Measurements from ENCODE around the gene NKAIN4. TPM values are rescaled to one million over a fixed set of nuclear protein-coding genes. Genes with fewer than 3 reads are reported as not detected.

The NKAIN4 gene
- total and polyA plus RNA-seq, 12 donors: 0.15 to 2.8 (median 0.36) TPM; not detected in 6

DNA sequence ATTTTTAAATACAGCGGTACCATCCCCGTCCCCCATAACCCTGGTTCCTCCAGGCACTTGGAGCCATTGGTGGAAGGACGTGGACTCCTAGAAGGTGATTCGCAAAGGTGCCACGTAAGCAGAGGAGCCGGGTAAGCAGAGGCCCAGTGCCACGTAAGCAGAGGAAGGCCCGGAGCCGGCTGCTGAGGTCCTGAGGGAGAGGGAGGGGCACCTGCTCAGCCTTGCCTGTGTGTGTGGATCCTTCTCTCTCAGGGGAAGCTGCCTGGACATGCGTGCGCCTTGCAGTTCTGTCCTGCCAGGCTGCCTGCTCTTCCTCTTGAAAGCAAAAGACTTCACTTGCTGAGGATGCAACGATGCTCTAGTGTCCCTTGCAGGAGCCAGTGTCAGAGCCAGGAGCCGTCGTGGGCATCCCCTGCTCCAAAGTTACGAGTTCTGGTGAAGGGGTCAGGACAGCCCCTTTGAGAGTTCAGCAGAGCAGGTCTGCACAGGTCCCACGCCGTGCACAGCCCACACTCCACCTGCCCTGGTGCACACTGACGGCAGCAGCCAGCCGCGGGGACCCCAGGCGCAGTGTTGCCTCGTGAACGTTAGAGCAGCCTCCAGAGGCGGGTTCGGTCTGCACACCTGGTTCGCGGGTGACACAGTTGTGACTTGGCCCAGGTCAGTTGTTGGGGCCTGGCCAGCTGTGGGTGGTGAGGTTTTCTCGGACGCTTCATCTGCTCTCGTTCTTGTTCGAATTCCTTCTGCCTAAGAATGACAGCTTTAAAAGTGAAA lies 1.9 kb upstream of the NKAIN4 start:
- no peaks in the 10 kb centered on the region for H3K36me3 ChIP-seq (replicated peaks in 1 of 2)
- intact Hi-C loops (cut with DNase I): no loop called here
- H3K27ac ChIP-seq: no peak overlapping the region
- peaks cover 0 to 5% of the 10 kb centered on the region in 2 donors for H3K4me1 ChIP-seq (replicated peaks in 1 of 2)
- no peaks in the 10 kb centered on the region for H3K9me3 ChIP-seq (replicated peaks in 1 of 3)
- WGBS, 4 donors: 58 to 63% (median 60%) methylated on average over 17 to 31 of the region's 31 CpGs
- TF ChIP-seq, protein P1, sequence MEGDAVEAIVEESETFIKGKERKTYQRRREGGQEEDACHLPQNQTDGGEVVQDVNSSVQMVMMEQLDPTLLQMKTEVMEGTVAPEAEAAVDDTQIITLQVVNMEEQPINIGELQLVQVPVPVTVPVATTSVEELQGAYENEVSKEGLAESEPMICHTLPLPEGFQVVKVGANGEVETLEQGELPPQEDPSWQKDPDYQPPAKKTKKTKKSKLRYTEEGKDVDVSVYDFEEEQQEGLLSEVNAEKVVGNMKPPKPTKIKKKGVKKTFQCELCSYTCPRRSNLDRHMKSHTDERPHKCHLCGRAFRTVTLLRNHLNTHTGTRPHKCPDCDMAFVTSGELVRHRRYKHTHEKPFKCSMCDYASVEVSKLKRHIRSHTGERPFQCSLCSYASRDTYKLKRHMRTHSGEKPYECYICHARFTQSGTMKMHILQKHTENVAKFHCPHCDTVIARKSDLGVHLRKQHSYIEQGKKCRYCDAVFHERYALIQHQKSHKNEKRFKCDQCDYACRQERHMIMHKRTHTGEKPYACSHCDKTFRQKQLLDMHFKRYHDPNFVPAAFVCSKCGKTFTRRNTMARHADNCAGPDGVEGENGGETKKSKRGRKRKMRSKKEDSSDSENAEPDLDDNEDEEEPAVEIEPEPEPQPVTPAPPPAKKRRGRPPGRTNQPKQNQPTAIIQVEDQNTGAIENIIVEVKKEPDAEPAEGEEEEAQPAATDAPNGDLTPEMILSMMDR (IDR thresholded peaks at IDR 0.05): no peak
- no peak for TF ChIP-seq POLR2A (IDR thresholded peaks at IDR 0.05)
- H3K27me3 ChIP-seq: peaks cover 43% of the 10 kb centered on the region
- H3K4me3 ChIP-seq: no peak overlapping the region
- no peak for DNase-seq

GRCh38 chr20:63254606-63255384 lies 532 bp upstream of the NKAIN4 start:
- H3K9me3 ChIP-seq (replicated peaks in 1 of 3): no peaks in the 10 kb centered on the region
- intact Hi-C loops (cut with DNase I): no loop called here
- TF ChIP-seq POLR2A (IDR thresholded peaks at IDR 0.05): no peak
- TF ChIP-seq, protein P1 (IDR thresholded peaks at IDR 0.05): no peak
- DNase-seq: no peak
- no peak overlapping the region for H3K27ac ChIP-seq
- H3K4me1 ChIP-seq (replicated peaks in 1 of 2): peaks cover 0 to 5% of the 10 kb centered on the region in 2 donors
- H3K4me3 ChIP-seq: no peak overlapping the region
- no peaks in the 10 kb centered on the region for H3K36me3 ChIP-seq (replicated peaks in 1 of 2)
- 10 to 25% (median 13%) methylated on average over 14 to 56 of the region's 56 CpGs; no CpG with 5 or more reads in 1 of the 4 donors for WGBS, 4 donors
- H3K27me3 ChIP-seq: peaks cover 43% of the 10 kb centered on the region

- no peaks in the 10 kb centered on the region for H3K9me3 ChIP-seq (replicated peaks in 1 of 3)
- H3K36me3 ChIP-seq (replicated peaks in 1 of 2): no peaks in the 10 kb centered on the region
- no peak for TF ChIP-seq POLR2A (IDR thresholded peaks at IDR 0.05)
- TF ChIP-seq, protein P1 (IDR thresholded peaks at IDR 0.05): no peak
- H3K27ac ChIP-seq: no peak overlapping the region
- H3K27me3 ChIP-seq: peaks cover 43% of the 10 kb centered on the region
- H3K4me1 ChIP-seq (replicated peaks in 1 of 2): peaks cover 0 to 5% of the 10 kb centered on the region in 2 donors
- peak overlapping the region in 1 of 4 donors; percentile 34 for H3K4me3 ChIP-seq
- 0 to 4% (median 1%) methylated on average over 3 to 89 of the region's 89 CpGs for WGBS, 4 donors
- no peak for DNase-seq
- intact Hi-C loops (cut with DNase I): no loop called here
These were observed 628 bp downstream of the NKAIN4 start for GRCh38 chr20:63253438-63254231.

DNA sequence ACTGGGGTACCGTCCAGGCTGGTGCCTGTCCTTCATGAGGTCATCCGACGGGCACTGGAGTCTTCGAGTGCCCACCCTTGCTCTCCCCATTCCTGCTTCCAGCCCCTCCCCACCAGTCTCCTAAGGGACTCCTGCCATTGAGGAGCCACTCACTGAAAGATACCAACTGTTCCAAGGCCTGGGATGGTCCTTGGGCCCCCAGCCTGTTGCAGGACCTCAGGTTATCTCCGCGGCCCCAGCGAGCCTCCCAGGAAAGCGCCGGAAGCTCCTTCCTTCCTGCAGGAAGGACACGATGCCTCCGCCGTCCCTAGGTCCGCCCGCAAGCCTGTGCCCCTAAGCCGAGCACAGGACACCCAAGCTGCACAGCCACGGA lies 1.2 kb downstream of the NKAIN4 start:
- peaks cover 0 to 5% of the 10 kb centered on the region in 2 donors for H3K4me1 ChIP-seq (replicated peaks in 1 of 2)
- DNase-seq: no peak
- intact Hi-C loops (cut with DNase I): no loop called here
- H3K36me3 ChIP-seq (replicated peaks in 1 of 2): no peaks in the 10 kb centered on the region
- no peaks in the 10 kb centered on the region for H3K9me3 ChIP-seq (replicated peaks in 1 of 3)
- TF ChIP-seq, protein P1 (IDR thresholded peaks at IDR 0.05): no peak
- no peak for TF ChIP-seq POLR2A (IDR thresholded peaks at IDR 0.05)
- H3K27ac ChIP-seq: no peak overlapping the region
- H3K27me3 ChIP-seq: peaks cover 45% of the 10 kb centered on the region
- WGBS, 4 donors: 12 to 19% (median 12%) methylated on average over 15 to 16 of the region's 16 CpGs
- peak overlapping the region in 1 of 4 donors; percentile 34 for H3K4me3 ChIP-seq

All from adrenal gland (tissue), 12 donors.